Endothelial cell of umbilical vein (primary cell): ENCODE results near the gene TFG. TPM values are rescaled to one million over a fixed set of nuclear protein-coding genes. Genes with fewer than 3 reads are reported as not detected.
A peak's percentile ranks its signal among the peaks of the same experiment; 100 is the strongest.

Source experiments
- BruUV-seq: library from RNA; stranded (reverse); fragments of 400-500 nt; replicated peaks from 2 replicates; lab custom pipeline; 2021; lab: Mats Ljungman, UMichigan
- CTCF ChIA-PET: fragments of 300-600, 350-600 bp; sonication (Branson Sonifier 250); formaldehyde crosslinking; loops from one replicate; lab custom pipeline; 2021; ENCODE audit warnings: antibody characterized with exemption, inconsistent platforms; lab: Charles Lee
- POLR2A ChIA-PET: fragments of 300-600, 350-600 bp; sonication (Branson Sonifier 250); formaldehyde crosslinking; loops from one replicate; lab custom pipeline; 2021; ENCODE audit warnings: antibody characterized with exemption, inconsistent platforms; lab: Charles Lee
- DNase-seq: peaks from one replicate; pipeline ENCODE4 v3.0.0-alpha.2; 2011; ENCODE audit warnings: low read depth, low spot score
- FAIRE-seq: peaks from 2 replicates; lab custom pipeline; 2011; peaks lifted over from hg19 to GRCh38; lab: Jason Lieb, UNC
- H2AFZ ChIP-seq: 2 replicates; pipeline ENCODE4 v1.6.0; 2012; ENCODE audit warnings: low read depth, low read length, control low read depth, inconsistent platforms
- H3K27ac ChIP-seq: 2 replicates; pipeline ENCODE4 v1.5.1; 2011; ENCODE audit warnings: low read depth, mild to moderate bottlenecking, control low read depth, low read length, moderate library complexity; ENCODE audit not compliant: insufficient read depth
- H3K27me3 ChIP-seq, 2 experiments: 2 replicates each; pipeline versions ENCODE4 v1.6.0 to v1.6.1; 2011; ENCODE audit warnings: low read length in 2 of 2, mixed read lengths in 1 of 2; ENCODE audit not compliant: control insufficient read depth in 2 of 2, insufficient read depth in 2 of 2
- H3K36me3 ChIP-seq, 2 experiments: 2 replicates in 1 of 2; 3 replicates in 1 of 2; pipeline ENCODE4 v1.5.1; 2011; ENCODE audit warnings: low read length in 2 of 2, mild to moderate bottlenecking in 1 of 2, moderate library complexity in 1 of 2; ENCODE audit not compliant: control insufficient read depth in 2 of 2, insufficient read depth in 2 of 2; ENCODE audit errors: extremely low read depth in 1 of 2
- H3K4me1 ChIP-seq: 3 replicates; pipeline ENCODE4 v1.5.1; 2011; ENCODE audit warnings: mild to moderate bottlenecking, low read length; ENCODE audit not compliant: control insufficient read depth, insufficient read depth; ENCODE audit errors: extremely low read depth
- H3K4me2 ChIP-seq: 2 replicates; pipeline ENCODE4 v1.6.1; 2011; ENCODE audit warnings: low read length, control low read depth, mixed read lengths; ENCODE audit not compliant: insufficient read depth
- H3K4me3 ChIP-seq, 3 experiments: fragments of 200-600 bp in 1 of 3; sonication (generic), shearing (Covaris generic) in 1 of 3; replicated peaks in 1 of 3; 2 replicates each; pipeline ENCODE4 v1.5.1; 2011 to 2016; ENCODE audit warnings: control low read depth in 3 of 3, low read length in 3 of 3, mild to moderate bottlenecking in 2 of 3, inconsistent platforms in 1 of 3, low read depth in 1 of 3, moderate library complexity in 1 of 3; ENCODE audit not compliant: insufficient read depth in 1 of 3
- H3K79me2 ChIP-seq: 2 replicates; pipeline ENCODE4 v1.6.0; 2012; ENCODE audit warnings: low read length, inconsistent platforms; ENCODE audit not compliant: control insufficient read depth, insufficient read depth
- H3K9ac ChIP-seq: replicated peaks from 2 replicates; pipeline ENCODE3; 2011; ENCODE audit warnings: low read length, control low read depth; ENCODE audit not compliant: insufficient read depth; ENCODE audit errors: extremely low read depth
- H3K9me1 ChIP-seq: replicated peaks from 3 replicates; pipeline ENCODE4 v1.6.0; 2011; ENCODE audit warnings: mild to moderate bottlenecking, low read length; ENCODE audit not compliant: control insufficient read depth, insufficient read depth; ENCODE audit errors: extremely low read depth
- H3K9me3 ChIP-seq: replicated peaks from 2 replicates; pipeline ENCODE4 v1.5.1; 2012; ENCODE audit warnings: low read length, inconsistent platforms; ENCODE audit not compliant: control insufficient read depth, insufficient read depth
- H4K20me1 ChIP-seq: replicated peaks from 2 replicates; pipeline ENCODE3; 2011; ENCODE audit warnings: mild to moderate bottlenecking, low read length; ENCODE audit not compliant: control insufficient read depth, insufficient read depth; ENCODE audit errors: extremely low read depth
- EZH2 ChIP-seq: IDR thresholded peaks from 2 replicates; pipeline ENCODE4 v1.6.1; 2012; ENCODE audit warnings: borderline replicate concordance, low read depth, mild to moderate bottlenecking, moderate library complexity, low read length, inconsistent platforms; ENCODE audit not compliant: severe bottlenecking
- FOS ChIP-seq: IDR thresholded peaks from 2 replicates; pipeline ENCODE4 v1.6.1; 2011; ENCODE audit warnings: mild to moderate bottlenecking, low read length, moderate library complexity, borderline replicate concordance; ENCODE audit not compliant: insufficient read depth
- GATA2 ChIP-seq: IDR thresholded peaks from 2 replicates; pipeline ENCODE4 v1.7.0; 2011; ENCODE audit warnings: low read depth, mild to moderate bottlenecking, moderate library complexity, mixed read lengths, low read length; ENCODE audit not compliant: insufficient read length, insufficient read depth
- JUN ChIP-seq: IDR thresholded peaks from 2 replicates; pipeline ENCODE4 v1.6.1; 2011; ENCODE audit warnings: borderline replicate concordance, low read depth; ENCODE audit not compliant: insufficient read length, insufficient read depth
- MAX ChIP-seq: IDR thresholded peaks from 2 replicates; pipeline ENCODE4 v1.6.1; 2011; ENCODE audit not compliant: insufficient read depth, insufficient read length
- MYC ChIP-seq: IDR thresholded peaks from one replicate; pipeline ENCODE4 v1.6.1; 2011; ENCODE audit warnings: mild to moderate bottlenecking, low read depth, low read length
- POLR2A ChIP-seq: IDR thresholded peaks from 2 replicates; pipeline ENCODE4 v1.6.1; 2012; ENCODE audit warnings: low read depth, mild to moderate bottlenecking, control low read depth, low read length
- POLR2AphosphoS5 ChIP-seq: IDR thresholded peaks from 2 replicates; pipeline ENCODE4 v1.6.1; 2012; ENCODE audit warnings: low read depth, mild to moderate bottlenecking, control low read depth, low read length, moderate library complexity; ENCODE audit not compliant: insufficient read depth
- dilution Hi-C: fragments of 300-500 bp; cut with MboI; formaldehyde crosslinking; loops from one replicate; pipeline ENCODE4 v1.15.0; 2019; ENCODE audit warnings: low sequenced_read_pairs; ENCODE audit not compliant: extremely low pct_ligation_motif_present
- intact Hi-C: fragments of 100-400 bp; cut with micrococcal nuclease; formaldehyde crosslinking; loops from one replicate; pipeline ENCODE4 v1.10.0; 2022
- polyA plus RNA-seq, 4 experiments: library from polyadenylated mRNA; depleted of rRNA in 3 of 4; stranded (reverse) in 3 of 4; unstranded in 1 of 4; fragments of >200 nt; gene quantifications; 2 replicates each; pipeline versions ENCODE4 v1.2.1 to v1.2.3, GENCODE V29; 2011 to 2012; ENCODE audit warnings: missing spikeins in 1 of 4
- total RNA-seq: library from RNA; stranded (reverse); gene quantifications from 2 replicates; pipeline ENCODE4 v1.2.3, GENCODE V29; 2021
- TF ChIP-seq, protein P1 (sequence below), 2 donors: IDR thresholded peaks; 1 replicate in 1 of 2; 2 replicates in 1 of 2; pipeline ENCODE4 v1.5.1; 2011; ENCODE audit warnings: low read length in 2 of 2, mild to moderate bottlenecking in 2 of 2, moderate library complexity in 2 of 2, control low read depth in 1 of 2, inconsistent platforms in 1 of 2, low read depth in 1 of 2; ENCODE audit not compliant: insufficient read depth in 1 of 2; ENCODE audit errors: extremely low read depth in 1 of 2

TFG gene
- total and polyA plus RNA-seq, 2 donors (not counting 3 experiments of a cell fraction or from before 2014, with no cell fraction given) = 106 to 154 TPM

- Histone ChIP-seq H3K9me1 (no peaks in the 10 kb centered on the region), H3K27me3 (no peaks in the 10 kb centered on the region), H3K4me2 (no peak overlapping the region), H3K9me3 (no peaks in the 10 kb centered on the region), H2AFZ (peak overlapping the region; percentile 54), H3K4me1 (no peaks in the 10 kb centered on the region), H3K36me3 (no peaks in the 10 kb centered on the region), H3K4me3 (no peak overlapping the region), H3K79me2 (no peaks in the 10 kb centered on the region), H3K9ac (no peak overlapping the region), H4K20me1 (no peaks in the 10 kb centered on the region), H3K27ac (no peak overlapping the region)
- DNase-seq (no peak), FAIRE-seq (no peak)
- dilution Hi-C loops = no loop called here
- CTCF ChIA-PET = interaction anchor here (1.0 kb wide), 2 partner anchors 20 to 220 kb away, joined by 3 to 5 read pairs; no protein-coding TSS in a partner anchor
- no TSS peak for BruUV-seq
- POLR2A ChIA-PET = no interaction called here
- intact Hi-C loops = no loop called here
- TF ChIP-seq JUN = no peak
- TF ChIP-seq POLR2A = no peak
- no peak for TF ChIP-seq MAX
- TF ChIP-seq GATA2 = no peak
- TF ChIP-seq MYC = no peak
- TF ChIP-seq, protein P1, sequence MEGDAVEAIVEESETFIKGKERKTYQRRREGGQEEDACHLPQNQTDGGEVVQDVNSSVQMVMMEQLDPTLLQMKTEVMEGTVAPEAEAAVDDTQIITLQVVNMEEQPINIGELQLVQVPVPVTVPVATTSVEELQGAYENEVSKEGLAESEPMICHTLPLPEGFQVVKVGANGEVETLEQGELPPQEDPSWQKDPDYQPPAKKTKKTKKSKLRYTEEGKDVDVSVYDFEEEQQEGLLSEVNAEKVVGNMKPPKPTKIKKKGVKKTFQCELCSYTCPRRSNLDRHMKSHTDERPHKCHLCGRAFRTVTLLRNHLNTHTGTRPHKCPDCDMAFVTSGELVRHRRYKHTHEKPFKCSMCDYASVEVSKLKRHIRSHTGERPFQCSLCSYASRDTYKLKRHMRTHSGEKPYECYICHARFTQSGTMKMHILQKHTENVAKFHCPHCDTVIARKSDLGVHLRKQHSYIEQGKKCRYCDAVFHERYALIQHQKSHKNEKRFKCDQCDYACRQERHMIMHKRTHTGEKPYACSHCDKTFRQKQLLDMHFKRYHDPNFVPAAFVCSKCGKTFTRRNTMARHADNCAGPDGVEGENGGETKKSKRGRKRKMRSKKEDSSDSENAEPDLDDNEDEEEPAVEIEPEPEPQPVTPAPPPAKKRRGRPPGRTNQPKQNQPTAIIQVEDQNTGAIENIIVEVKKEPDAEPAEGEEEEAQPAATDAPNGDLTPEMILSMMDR (IDR thresholded peaks at IDR 0.05; ENCODE audit: extremely low read depth in 1 of 2, insufficient read depth in 1 of 2, low read depth in 1 of 2, low read length in 2 of 2) = no peak
- TF ChIP-seq EZH2 = no peak
- no peak for TF ChIP-seq FOS
- no peak for TF ChIP-seq POLR2AphosphoS5
Measured at GRCh38 chr3:100682854-100683760, 26.2 kb upstream of the TFG start.
